H1 (cell line): ENCODE data around the gene KLHL33. TPM values are rescaled to one million over a fixed set of nuclear protein-coding genes. Genes with fewer than 3 reads are reported as not detected.

ENCODE experiments used
- CTCF ChIA-PET: fragments of 300-600 bp; sonication (Branson Sonifier 250); formaldehyde crosslinking; loops from one replicate; lab custom pipeline; 2021; ENCODE audit not compliant: partially characterized antibody; lab: Charles Lee
- POLR2A ChIA-PET: fragments of 300-600 bp; sonication (Branson Sonifier 250); formaldehyde crosslinking; loops from one replicate; lab custom pipeline; 2021; ENCODE audit warnings: inconsistent platforms; ENCODE audit not compliant: partially characterized antibody; lab: Charles Lee
- DNase-seq, 2 experiments: peaks; one replicate each; pipeline versions ENCODE4 v3.0.0 to v3.0.0-alpha.2; 2010 to 2022; ENCODE audit warnings: low spot score in 2 of 2, low read depth in 1 of 2, mixed read lengths in 1 of 2
- FAIRE-seq: peaks from 2 replicates; lab custom pipeline; 2011; peaks lifted over from hg19 to GRCh38; lab: Jason Lieb, UNC
- H2AFZ ChIP-seq: 2 replicates; pipeline ENCODE4 v1.8.1; 2012; ENCODE audit warnings: low read length, inconsistent platforms
- H2AK5ac ChIP-seq: 2 replicates; pipeline ENCODE4 v1.6.1; 2013; ENCODE audit warnings: low read depth, low read length
- H2BK120ac ChIP-seq: replicated peaks from 2 replicates; pipeline ENCODE3; 2013; ENCODE audit warnings: low read depth, low read length, inconsistent platforms
- H2BK12ac ChIP-seq: 2 replicates; pipeline ENCODE4 v1.6.1; 2013; ENCODE audit warnings: low read depth, low read length
- H2BK15ac ChIP-seq: 2 replicates; pipeline ENCODE4 v1.6.1; 2013; ENCODE audit warnings: low read length
- H2BK20ac ChIP-seq: 2 replicates; pipeline ENCODE4 v1.6.1; 2013; ENCODE audit warnings: low read length
- H2BK5ac ChIP-seq: 2 replicates; pipeline ENCODE4 v1.6.1; 2013; ENCODE audit warnings: low read depth, low read length
- H3K14ac ChIP-seq: 2 replicates; pipeline ENCODE4 v1.6.1; 2013; ENCODE audit warnings: inconsistent platforms; ENCODE audit not compliant: insufficient read length
- H3K18ac ChIP-seq: 2 replicates; pipeline ENCODE4 v1.6.1; 2013; ENCODE audit warnings: low read length; ENCODE audit errors: extremely low read depth
- H3K23ac ChIP-seq: 2 replicates; pipeline ENCODE4 v1.6.1; 2013; ENCODE audit warnings: inconsistent platforms; ENCODE audit not compliant: insufficient read length
- H3K23me2 ChIP-seq: 2 replicates; pipeline ENCODE4 v1.6.1; 2013; ENCODE audit warnings: low read depth, low read length
- H3K27ac ChIP-seq: 2 replicates; pipeline ENCODE4 v1.6.1; 2011; ENCODE audit warnings: low read depth, low read length, inconsistent platforms
- H3K27me3 ChIP-seq, 4 experiments: replicated peaks in 1 of 4; 1 replicate in 1 of 4; 2 replicates in 3 of 4; pipeline versions ENCODE4 v1.6.1 to v1.8.1; 2011 to 2013; ENCODE audit warnings: low read length in 3 of 4, mild to moderate bottlenecking in 3 of 4, inconsistent platforms in 2 of 4, mixed read lengths in 2 of 4, moderate library complexity in 1 of 4; ENCODE audit not compliant: control insufficient read depth in 3 of 4, insufficient read depth in 3 of 4; ENCODE audit errors: extremely low read depth in 1 of 4
- H3K36me3 ChIP-seq, 4 experiments: 2 replicates each; pipeline versions ENCODE4 v1.6.1 to v1.8.1; 2011 to 2013; ENCODE audit warnings: mild to moderate bottlenecking in 4 of 4, low read length in 3 of 4, moderate library complexity in 2 of 4, control low read depth in 1 of 4, inconsistent platforms in 1 of 4; ENCODE audit not compliant: insufficient read depth in 4 of 4, control insufficient read depth in 2 of 4
- H3K4ac ChIP-seq: replicated peaks from 2 replicates; pipeline ENCODE3; 2013; ENCODE audit warnings: low read length, low read depth, mixed read lengths, inconsistent platforms; ENCODE audit not compliant: insufficient read length
- H3K4me1 ChIP-seq, 4 experiments: replicated peaks in 1 of 4; 1 replicate in 1 of 4; 2 replicates in 3 of 4; pipeline versions ENCODE4 v1.6.1 to v1.8.1; 2011 to 2013; ENCODE audit warnings: low read length in 3 of 4, inconsistent platforms in 2 of 4, mixed read lengths in 1 of 4; ENCODE audit not compliant: insufficient read depth in 4 of 4, control insufficient read depth in 3 of 4
- H3K4me2 ChIP-seq, 2 experiments: 2 replicates each; pipeline versions ENCODE4 v1.6.1 to v1.8.1; 2011 to 2013; ENCODE audit warnings: low read depth in 2 of 2, low read length in 2 of 2, control low read depth in 1 of 2, inconsistent platforms in 1 of 2, mild to moderate bottlenecking in 1 of 2; ENCODE audit not compliant: insufficient read depth in 1 of 2
- H3K4me3 ChIP-seq, 4 experiments: fragments of 200-600, 300-600 bp in 1 of 4; sonication (generic), shearing (Covaris generic), sonication (Bioruptor Twin) in 1 of 4; 2 replicates each; pipeline versions ENCODE4 v1.5.1 to v1.8.1; 2011 to 2016; ENCODE audit warnings: low read length in 4 of 4, low read depth in 3 of 4, control low read depth in 2 of 4, inconsistent platforms in 2 of 4, mild to moderate bottlenecking in 2 of 4, mixed read lengths in 1 of 4, moderate library complexity in 1 of 4; ENCODE audit not compliant: insufficient read depth in 2 of 4; ENCODE audit errors: extremely low read depth in 1 of 4
- H3K56ac ChIP-seq: replicated peaks from 2 replicates; pipeline ENCODE3; 2013; ENCODE audit warnings: low read depth, mild to moderate bottlenecking, mixed read lengths, low read length, inconsistent platforms; ENCODE audit not compliant: insufficient read length
- H3K79me1 ChIP-seq: 2 replicates; pipeline ENCODE4 v1.6.1; 2013; ENCODE audit warnings: low read depth, low read length, control low read depth
- H3K79me2 ChIP-seq, 2 experiments: 2 replicates each; pipeline versions ENCODE4 v1.6.1 to v1.8.1; 2012 to 2013; ENCODE audit warnings: low read length in 2 of 2, mild to moderate bottlenecking in 2 of 2, inconsistent platforms in 1 of 2; ENCODE audit not compliant: insufficient read depth in 2 of 2, control insufficient read depth in 1 of 2
- H3K9ac ChIP-seq, 4 experiments: replicated peaks in 1 of 4; 1 replicate in 1 of 4; 2 replicates in 3 of 4; pipeline versions ENCODE4 v1.6.1 to v1.8.1; 2011 to 2013; ENCODE audit warnings: low read depth in 3 of 4, low read length in 3 of 4, control low read depth in 2 of 4, mild to moderate bottlenecking in 2 of 4, moderate library complexity in 2 of 4, inconsistent platforms in 1 of 4; ENCODE audit errors: extremely low read depth in 1 of 4
- H3K9me3 ChIP-seq, 2 experiments: 2 replicates each; pipeline versions ENCODE4 v1.6.1 to v1.8.1; 2012 to 2013; ENCODE audit warnings: mild to moderate bottlenecking in 2 of 2, moderate library complexity in 2 of 2, control low read depth in 1 of 2, inconsistent platforms in 1 of 2, low read depth in 1 of 2, low read length in 1 of 2, mixed read lengths in 1 of 2; ENCODE audit not compliant: insufficient read depth in 2 of 2
- H4K20me1 ChIP-seq, 2 experiments: replicated peaks in 1 of 2; 2 replicates each; pipeline versions ENCODE3 to v1.8.1; 2011 to 2013; ENCODE audit warnings: inconsistent platforms in 2 of 2, low read length in 2 of 2, mild to moderate bottlenecking in 1 of 2; ENCODE audit not compliant: insufficient read depth in 2 of 2, control insufficient read depth in 1 of 2
- H4K5ac ChIP-seq: 2 replicates; pipeline ENCODE4 v1.6.1; 2013; ENCODE audit warnings: low read length, low read depth, mixed read lengths, inconsistent platforms; ENCODE audit not compliant: insufficient read length
- H4K8ac ChIP-seq: 2 replicates; pipeline ENCODE4 v1.8.0; 2013; ENCODE audit warnings: mild to moderate bottlenecking, moderate library complexity, low read length, inconsistent platforms; ENCODE audit not compliant: insufficient read depth; ENCODE audit errors: extremely low read depth
- H4K91ac ChIP-seq: replicated peaks from 2 replicates; pipeline ENCODE3; 2013; ENCODE audit warnings: low read length, mixed read lengths, inconsistent platforms; ENCODE audit not compliant: insufficient read length
- BRCA1 ChIP-seq: IDR thresholded peaks from 2 replicates; pipeline ENCODE4 v1.6.1; 2012; ENCODE audit warnings: low read depth, low read length, improper control_type of control experiment
- CEBPB ChIP-seq: IDR thresholded peaks from 2 replicates; pipeline ENCODE4 v1.6.1; 2012; ENCODE audit warnings: low read depth, low read length
- CHD1 ChIP-seq: IDR thresholded peaks from 2 replicates; pipeline ENCODE4 v1.6.1; 2012; ENCODE audit warnings: low read depth, low read length, improper control_type of control experiment
- CHD2 ChIP-seq: IDR thresholded peaks from 2 replicates; pipeline ENCODE4 v1.6.1; 2012; ENCODE audit warnings: low read length, improper control_type of control experiment
- FOSL1 ChIP-seq: IDR thresholded peaks from 2 replicates; pipeline ENCODE4 v1.6.1; 2011; ENCODE audit warnings: mild to moderate bottlenecking, low read depth, low read length, moderate library complexity; ENCODE audit not compliant: insufficient read depth
- KDM5A ChIP-seq: fragments of 200-600 bp; IDR thresholded peaks from 2 replicates; pipeline ENCODE4 v1.7.1; 2012; ENCODE audit warnings: mild to moderate bottlenecking, low read length, inconsistent platforms, mixed read lengths
- MAFK ChIP-seq: IDR thresholded peaks from 2 replicates; pipeline ENCODE4 v1.6.1; 2012; ENCODE audit warnings: low read depth, mild to moderate bottlenecking, improper control_type of control experiment, low read length
- POLR2AphosphoS5 ChIP-seq: IDR thresholded peaks from 2 replicates; pipeline ENCODE4 v1.6.1; 2011; ENCODE audit warnings: low read depth, low read length
- SIN3A ChIP-seq, 2 experiments: IDR thresholded peaks in 1 of 2; conservative IDR thresholded peaks in 1 of 2; 2 replicates each; pipeline ENCODE4 v1.6.1; 2011 to 2012; ENCODE audit warnings: low read length in 2 of 2, improper control_type of control experiment in 1 of 2, low read depth in 1 of 2, mild to moderate bottlenecking in 1 of 2
- SIX5 ChIP-seq: IDR thresholded peaks from 2 replicates; pipeline ENCODE4 v1.6.1; 2011; ENCODE audit warnings: mild to moderate bottlenecking, low read depth, low read length
- SP1 ChIP-seq: IDR thresholded peaks from 2 replicates; pipeline ENCODE4 v1.6.1; 2011; ENCODE audit warnings: low read depth, low read length
- SUZ12 ChIP-seq: fragments of 200-600 bp; sonication (generic); IDR thresholded peaks from 2 replicates; pipeline ENCODE4 v1.6.1; 2012; ENCODE audit warnings: mild to moderate bottlenecking, inconsistent platforms, low read length, moderate library complexity, mixed read lengths
- TAF1 ChIP-seq: IDR thresholded peaks from 2 replicates; pipeline ENCODE4 v1.6.1; 2011; ENCODE audit warnings: mild to moderate bottlenecking, low read depth, low read length
- USF2 ChIP-seq: IDR thresholded peaks from 2 replicates; pipeline ENCODE4 v1.6.1; 2011; ENCODE audit warnings: low read length, improper control_type of control experiment
- WGBS, 2 experiments: shearing (Covaris generic) in 1 of 2; methylation state at CpG; one replicate each; pipeline versions ENCODE4 v1.1.6 to v1.1.7; 2013 to 2015; ENCODE audit warnings: low lambda C conversion rate in 2 of 2, mixed read lengths in 2 of 2, inconsistent platforms in 1 of 2, low coverage in 1 of 2, missing lambda C conversion rate in 1 of 2; ENCODE audit not compliant: insufficient replicate concordance in 2 of 2, insufficient coverage in 1 of 2, insufficient read length in 1 of 2; ENCODE audit errors: extremely low coverage in 1 of 2, missing lambda C conversion rate in 1 of 2; 5-methylcytosine and 5-hydroxymethylcytosine counted together
- polyA plus RNA-seq, 7 experiments: library from polyadenylated mRNA; depleted of rRNA in 3 of 7; stranded (reverse) in 5 of 7; unstranded in 2 of 7; fragments of >200 nt in 5 of 7; fragments of 200-250 nt in 2 of 7; gene quantifications; 1 replicate in 5 of 7; 2 replicates in 1 of 7; 4 replicates in 1 of 7; pipeline versions ENCODE4 v1.2.1 to v1.2.3, GENCODE V29; 2011 to 2013; ENCODE audit warnings: missing spikeins in 2 of 7, mixed read lengths in 2 of 7
- total RNA-seq: library from RNA; stranded (reverse); fragmentation: NEBNext Ultra II Directional; extraction: Animal tissue kit (Norgen Biotek cat#: 25700); gene quantifications from 2 replicates; pipeline ENCODE4 v1.2.1, GENCODE V29; 2021

The KLHL33 gene
- total and polyA plus RNA-seq, 2 of the 8 experiments (the other 6 are each of a cell fraction or from before 2014, with no cell fraction given), result 0.11 to 0.17 TPM

- Histone ChIP-seq H2BK120ac (no peak overlapping the region), H4K91ac (no peak overlapping the region), H3K79me1 (no peaks in the 10 kb centered on the region; the same call in 1 of the 2 replicates), H3K18ac (no peak overlapping the region), H2AK5ac (no peak overlapping the region), H4K20me1 (no peaks in the 10 kb centered on the region), H2BK12ac (no peak overlapping the region), H3K23me2 (no peaks in the 10 kb centered on the region), H3K4ac (no peak overlapping the region), H3K14ac (no peak overlapping the region), H4K5ac (no peak overlapping the region), H3K23ac (no peak overlapping the region), H4K8ac (no peak overlapping the region), H3K27ac (no peak overlapping the region), H3K4me1 (no peaks in the 10 kb centered on the region), H3K56ac (no peak overlapping the region), H3K79me2 (no peaks in the 10 kb centered on the region), H3K27me3 (no peaks in the 10 kb centered on the region), H2BK15ac (no peak overlapping the region), H2AFZ (no peak overlapping the region), H3K9me3 (no peaks in the 10 kb centered on the region), H3K4me3 (no peak overlapping the region), H3K4me2 (no peak overlapping the region), H2BK20ac (no peak overlapping the region), H3K36me3 (peaks cover 0 to 5% (median 1%) of the 10 kb centered on the region in 4 experiments; a peak in 3 of 8 replicates), H2BK5ac (no peak overlapping the region), H3K9ac (no peak overlapping the region)
- ChIA-PET POLR2A (interaction anchor here (4.7 kb wide), 1 partner anchor 12 kb away, joined by 16 read pairs; the partner anchor contains the start of gene TEP1), CTCF (interaction anchor here (1.3 to 2.3 kb wide), 3 partner anchors 13 to 206 kb away, joined by 3 to 5 read pairs (median 4); no protein-coding TSS in a partner anchor)
- no peak for FAIRE-seq
- WGBS, 2 experiments, result 96% methylated on average over 1 of the region's 1 CpG; no CpG with 5 or more reads in 1 of the 2 experiments
- no peak for DNase-seq
- TF ChIP-seq SUZ12, result no peak
- no peak for TF ChIP-seq MAFK
- TF ChIP-seq TAF1, result no peak
- no peak for TF ChIP-seq KDM5A
- no peak for TF ChIP-seq FOSL1
- TF ChIP-seq CEBPB, result no peak
- TF ChIP-seq SIX5, result no peak
- TF ChIP-seq USF2, result no peak
- no peak for TF ChIP-seq BRCA1
- TF ChIP-seq SP1, result no peak
- TF ChIP-seq POLR2AphosphoS5, result no peak
- TF ChIP-seq CHD2, result no peak
- TF ChIP-seq CHD1, result no peak
- TF ChIP-seq SIN3A (conservative IDR thresholded peaks at IDR 0.05 in 1 of 2, IDR thresholded peaks at IDR 0.05 in 1 of 2; ENCODE audit: low read depth in 1 of 2, low read length in 2 of 2), result no peak
Measured at GRCh38 chr14:20400589-20400964, 35.4 kb downstream of the KLHL33 start.
